DMS 273 (cell line): Measurements from ENCODE around the gene SWT1.
"Not testable (repeated sequence)": the region's sequence is repeated elsewhere in the genome, so short reads cannot be mapped to it uniquely, and the experiment has no call there.

Experiments used
- DNase-seq: peaks from one replicate; lab custom pipeline; 2025; ENCODE audit not compliant: unreplicated experiment; lab: John Stamatoyannopoulos, UW

Gene SWT1

DNA sequence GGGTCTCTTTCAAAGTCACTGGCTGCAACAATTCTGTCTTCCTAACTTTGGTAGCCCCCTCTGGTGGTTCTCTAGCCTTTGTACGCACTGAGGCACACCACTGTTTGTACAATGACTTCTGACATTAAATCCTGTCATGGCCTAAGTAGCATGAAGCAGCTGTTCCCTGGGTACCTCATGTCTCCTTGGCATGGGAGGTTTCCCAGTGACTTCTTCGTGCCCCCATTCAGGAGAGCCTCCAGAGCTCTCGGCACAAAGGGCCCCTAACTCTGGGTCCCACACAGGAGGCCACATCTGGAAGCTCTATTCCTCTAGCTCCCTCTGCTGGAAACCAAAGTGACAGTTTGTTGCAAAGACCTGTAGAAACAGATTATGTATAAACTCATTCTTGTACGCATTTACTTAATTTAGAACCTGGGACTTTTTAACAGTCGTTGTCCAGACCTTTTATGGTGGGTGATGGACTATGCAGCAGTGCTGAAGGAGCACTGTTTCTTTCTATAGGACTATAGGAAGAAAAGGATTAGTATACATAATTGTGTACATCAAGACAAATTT is 13.4 kb downstream of the SWT1 start:
- DNase-seq: peak; percentile 86

DNA sequence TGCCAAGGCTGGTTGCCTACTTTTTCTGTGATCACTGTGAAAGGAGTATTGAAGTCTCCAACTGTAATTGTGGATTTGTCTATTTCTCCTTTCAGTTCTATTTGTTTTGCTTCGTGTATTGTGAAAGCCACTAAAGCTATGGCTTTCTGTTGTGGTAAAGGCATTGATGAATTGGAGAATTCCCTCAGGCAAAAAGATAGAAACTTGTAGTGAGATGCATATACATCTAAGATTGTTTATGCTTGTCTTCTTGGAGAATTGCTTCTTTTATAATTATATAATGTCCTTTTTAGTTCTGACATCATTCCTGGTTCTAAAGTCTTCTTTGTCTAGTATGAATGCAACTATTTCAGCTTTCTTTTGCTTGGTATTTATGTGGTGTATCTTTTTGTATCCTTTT is 36.8 kb downstream of the SWT1 start:
- no peak for DNase-seq

- DNase-seq: not testable (repeated sequence)
Measured at GRCh38 chr1:185198712-185199111, 41.7 kb downstream of the SWT1 start.

DNA sequence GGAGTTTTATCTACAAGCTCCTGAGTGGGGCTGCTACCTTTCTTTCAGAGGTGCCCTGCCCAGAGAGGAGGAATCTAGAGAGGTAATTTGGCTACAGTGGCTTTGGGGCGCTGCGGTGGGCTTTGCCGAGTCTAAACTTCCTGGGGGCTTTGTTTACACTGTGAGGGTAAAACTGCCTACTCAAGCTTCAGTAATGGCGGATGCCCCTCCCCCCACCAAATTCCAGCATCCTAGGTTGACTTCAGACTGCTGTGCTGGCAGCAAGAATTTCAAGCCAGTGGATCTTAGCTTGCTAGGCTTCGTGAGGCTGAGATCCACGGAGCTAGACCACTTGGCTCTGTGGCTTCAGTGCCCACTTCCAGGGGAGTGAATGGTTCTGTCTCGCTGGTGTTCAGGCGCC is 43.9 kb downstream of the SWT1 start:
- DNase-seq: no peak

GRCh38 chr1:185207170-185207569 is 50.2 kb downstream of the SWT1 start:
- DNase-seq: no peak

- no peak for DNase-seq
Measured at GRCh38 chr1:185207980-185208602, 51.1 kb downstream of the SWT1 start.

- no peak for DNase-seq
Measured at GRCh38 chr1:185208626-185209180, 51.7 kb downstream of the SWT1 start.

- not testable (repeated sequence) for DNase-seq
Measured at GRCh38 chr1:185209357-185209756, 52.4 kb downstream of the SWT1 start.

DNA sequence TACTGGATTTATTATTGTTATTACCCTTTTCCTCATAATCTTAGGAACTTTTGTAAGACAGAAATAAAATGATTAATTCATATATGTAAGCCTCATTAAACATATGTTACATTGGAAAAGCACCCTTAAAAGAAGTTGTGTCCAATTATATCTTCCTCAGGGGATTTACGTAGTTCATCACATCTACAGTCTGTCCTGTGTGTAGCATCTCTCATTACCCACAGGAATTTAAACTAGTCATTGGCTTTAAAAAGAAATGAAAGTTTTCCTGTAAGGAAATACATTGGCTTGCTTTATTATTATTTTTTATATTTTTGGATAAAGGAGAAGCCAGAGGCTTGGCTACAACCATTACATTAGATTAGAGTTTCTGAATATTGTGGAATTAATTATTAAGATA is 56.1 kb downstream of the SWT1 start:
- DNase-seq: no peak

DNA sequence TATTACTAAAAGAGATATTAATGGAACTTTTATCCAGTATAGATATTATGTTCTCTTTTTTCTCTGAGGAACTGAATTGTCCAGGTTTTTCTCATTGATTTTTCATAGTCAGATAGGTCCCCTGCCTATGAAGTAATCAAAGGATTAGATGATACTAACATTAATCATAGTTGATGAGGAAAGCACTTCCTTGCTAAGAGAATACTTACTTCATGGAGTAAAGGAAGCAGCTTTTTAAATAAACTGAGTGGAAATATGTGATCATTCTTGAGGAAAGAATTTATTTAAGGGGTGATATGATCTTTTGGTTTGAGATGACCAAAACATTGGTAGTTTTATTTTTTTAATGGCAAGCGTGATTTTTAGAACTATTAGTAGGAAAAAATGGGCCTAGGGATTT is 58.9 kb downstream of the SWT1 start:
- DNase-seq: no peak

GRCh38 chr1:185224132-185224531 is 67.2 kb downstream of the SWT1 start:
- DNase-seq: no peak

DNA sequence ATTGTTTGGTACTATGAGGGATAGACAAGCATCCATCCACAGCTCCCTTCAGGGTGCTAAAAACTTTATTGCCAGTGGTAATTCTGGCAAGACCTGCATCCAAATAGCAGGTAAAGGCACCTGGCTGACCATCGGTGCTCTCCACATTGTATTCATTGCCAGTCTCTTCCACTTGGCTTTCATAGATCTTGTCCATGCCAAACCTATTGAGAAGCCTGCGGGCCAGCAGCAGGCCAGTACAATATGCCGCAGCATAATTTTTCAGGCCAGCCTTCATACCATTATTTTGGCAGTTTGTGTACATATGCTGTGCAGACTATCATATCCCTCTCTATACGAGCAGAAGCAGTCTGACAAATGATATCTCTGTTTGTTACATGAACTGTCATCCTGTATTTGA is 70.2 kb downstream of the SWT1 start:
- no peak for DNase-seq

- DNase-seq: no peak
Measured at GRCh38 chr1:185228979-185229378, 72.0 kb downstream of the SWT1 start.

DNA sequence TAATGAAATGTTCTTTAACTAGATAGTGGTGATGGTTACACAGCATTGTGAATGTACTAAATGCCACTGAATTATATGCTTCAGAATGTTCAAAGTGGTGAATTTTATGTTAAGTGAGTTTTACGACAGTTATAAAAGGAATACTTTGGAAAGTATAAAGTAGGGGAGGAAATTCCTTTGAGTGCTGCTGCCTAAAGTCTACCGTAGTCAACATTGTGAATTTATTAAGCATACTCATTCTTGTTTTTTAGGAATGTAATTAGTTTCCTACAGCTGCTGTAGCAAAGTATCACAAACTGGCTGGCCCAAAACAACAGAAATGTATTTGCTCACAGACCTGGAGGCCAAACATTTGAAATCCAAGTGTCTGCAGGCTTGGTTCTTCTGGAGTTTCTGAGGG is 73.0 kb downstream of the SWT1 start:
- no peak for DNase-seq

GRCh38 chr1:185232874-185233273 is 75.9 kb downstream of the SWT1 start:
- no peak for DNase-seq

- not testable (repeated sequence) for DNase-seq
Measured at GRCh38 chr1:185234183-185234582, 77.2 kb downstream of the SWT1 start.

DNA sequence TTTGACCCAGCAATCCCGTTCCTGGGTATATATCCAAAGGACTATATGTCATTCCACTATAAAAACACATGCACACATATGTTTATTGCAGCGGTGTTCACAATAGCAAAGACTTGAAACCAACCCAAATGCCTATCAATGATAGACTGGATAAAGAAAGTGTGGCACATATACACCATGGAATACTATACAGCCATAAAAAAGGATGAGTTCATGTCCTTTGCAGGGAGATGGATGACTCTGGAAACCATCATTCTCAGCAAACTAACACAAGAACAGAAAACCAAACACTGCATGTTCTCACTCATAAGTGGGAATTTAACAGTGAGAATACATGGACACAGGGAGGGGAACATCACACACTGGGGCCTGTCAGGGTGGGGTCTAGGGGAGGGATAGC is 80.2 kb downstream of the SWT1 start:
- not testable (repeated sequence) for DNase-seq

DNA sequence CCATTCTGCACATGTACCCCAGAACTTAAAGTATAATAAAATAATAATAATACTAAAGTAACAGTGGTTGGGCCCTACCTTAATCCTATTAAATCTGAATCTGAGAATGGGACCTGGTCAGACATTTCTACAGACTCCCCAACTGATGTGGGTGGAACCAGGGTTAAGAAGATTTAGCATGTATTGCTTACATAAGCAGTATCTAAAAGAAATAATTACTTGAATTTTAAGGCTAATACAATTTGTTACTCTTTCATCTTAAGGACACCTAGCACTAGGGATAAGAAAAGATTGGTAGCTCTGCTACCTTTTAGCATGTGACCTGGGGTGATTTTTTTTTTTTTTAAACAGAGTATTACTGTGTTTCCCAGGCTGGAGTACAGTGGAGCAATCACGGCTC is 80.7 kb downstream of the SWT1 start:
- no peak for DNase-seq

- peak; percentile 12 for DNase-seq
Measured at GRCh38 chr1:185238447-185238846, 81.5 kb downstream of the SWT1 start.

DNA sequence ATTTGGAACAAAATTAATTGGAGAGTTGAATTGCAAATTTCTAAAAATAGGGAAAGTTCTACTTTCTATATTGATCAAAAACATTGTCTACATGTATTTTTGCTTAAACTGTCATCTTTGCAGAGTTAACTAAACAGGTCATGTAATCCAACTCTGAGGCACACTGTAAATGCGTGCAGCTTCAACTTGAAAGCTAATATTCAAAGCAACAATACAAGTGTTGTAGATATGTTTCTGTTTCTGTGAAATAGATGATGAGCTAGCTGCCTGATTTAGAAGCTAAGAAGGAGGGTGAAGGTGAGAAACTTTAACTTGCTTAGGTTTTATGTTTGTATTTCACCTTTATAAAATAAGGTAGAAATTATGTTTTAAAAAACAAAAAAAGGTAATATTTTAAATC is 82.9 kb downstream of the SWT1 start:
- no peak for DNase-seq

GRCh38 chr1:185241127-185241526 is 84.2 kb downstream of the SWT1 start:
- DNase-seq: no peak

DNA sequence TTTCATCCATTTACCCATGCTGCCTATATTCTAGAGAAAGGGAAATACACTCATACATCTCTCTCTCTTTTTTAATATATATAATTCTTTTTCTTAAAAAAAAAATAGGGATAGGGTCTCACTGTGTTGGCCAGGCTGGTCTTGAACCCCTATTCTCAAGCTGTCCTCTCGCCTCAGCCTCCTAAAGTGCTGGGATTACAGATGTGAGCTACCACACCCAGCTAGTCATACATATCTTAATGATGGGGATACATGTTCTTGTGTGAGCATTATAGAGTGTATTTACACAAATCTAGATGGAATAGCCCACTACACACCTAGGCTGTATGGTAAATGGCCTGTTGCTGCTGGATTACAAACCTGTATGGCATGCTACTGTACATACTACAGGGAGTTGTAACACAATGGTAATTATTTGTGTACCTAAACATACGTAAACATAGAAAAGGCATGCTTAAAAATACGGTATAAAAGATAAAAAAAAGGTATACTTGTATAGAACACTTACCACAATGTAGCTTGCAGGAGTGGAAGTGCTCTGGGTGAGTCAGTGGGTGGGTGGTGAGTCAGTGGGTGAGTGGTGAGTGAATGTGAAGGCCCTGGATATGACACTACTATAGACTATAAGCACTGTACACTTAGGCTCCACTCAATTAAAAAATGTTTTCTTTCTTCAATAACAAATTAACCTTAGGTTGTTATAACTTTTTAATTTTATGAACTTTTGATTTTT is 87.2 kb downstream of the SWT1 start:
- DNase-seq: no peak
